Activated CD8-positive, alpha-beta memory T cell treated with anti-CD3 and anti-CD28 coated beads, Interleukin-2, amount 10 ng/mL, durations not matched to agents 7 days and 5 days (primary cell): ENCODE results near the gene EFNA2. TPM values are rescaled to one million over a fixed set of nuclear protein-coding genes. Genes with fewer than 3 reads are reported as not detected.

Experiments used
- ATAC-seq: fragments of 150-1000 bp; cut with Tn5 transposase; one replicate; pipeline ENCODE4 v1.10.0; 2021; ENCODE audit warnings: moderate library complexity
- CTCF ChIA-PET: fragments of 350-600 bp; sonication (Branson Sonifier 250); formaldehyde crosslinking; loops from one replicate; lab custom pipeline; 2021; ENCODE audit warnings: antibody characterized with exemption; lab: Charles Lee
- DNase-seq: peaks from one replicate; pipeline ENCODE4 v3.0.0-alpha.2; 2020
- H3K27ac Mint-ChIP-seq: one replicate; pipeline ENCODE4 v1.8.0; 2021; ENCODE audit warnings: mild to moderate bottlenecking, mixed read lengths
- H3K27me3 Mint-ChIP-seq: one replicate; pipeline ENCODE4 v1.8.0; 2021; ENCODE audit warnings: mixed read lengths
- H3K36me3 Mint-ChIP-seq: one replicate; pipeline ENCODE4 v1.8.0; 2021; ENCODE audit warnings: mild to moderate bottlenecking, mixed read lengths
- H3K4me1 Mint-ChIP-seq: one replicate; pipeline ENCODE4 v1.8.0; 2021; ENCODE audit warnings: mixed read lengths
- H3K4me3 Mint-ChIP-seq: one replicate; pipeline ENCODE4 v1.8.0; 2021; ENCODE audit warnings: mild to moderate bottlenecking, moderate library complexity, mixed read lengths
- H3K9me3 Mint-ChIP-seq: one replicate; pipeline ENCODE4 v1.8.0; 2022; ENCODE audit warnings: low read depth, mixed read lengths
- total RNA-seq, 2 experiments: library from RNA; stranded (reverse); gene quantifications; one replicate each; pipeline ENCODE4 v1.2.3, GENCODE V29; 2021

Gene EFNA2
- total RNA-seq, 2 experiments from 2014 or later = not detected

GRCh38 chr19:1280636-1281568 is 4.8 kb upstream of the EFNA2 start:
- CTCF ChIA-PET = interaction anchor here (1.4 to 5.1 kb wide), 6 partner anchors 12 to 159 kb away, joined by 6 to 40 read pairs (median 10); partner anchors contain the start of gene CIRBP
- no peak for DNase-seq

GRCh38 chr19:1281569-1282287 is 3.9 kb upstream of the EFNA2 start:
- Mint-ChIP-seq H3K27me3 (peaks cover 20% of the 10 kb centered on the region), H3K4me3 (no peak overlapping the region), H3K4me1 (peaks cover 17% of the 10 kb centered on the region), H3K27ac (no peak overlapping the region), H3K36me3 (peaks cover 3% of the 10 kb centered on the region), H3K9me3 (no peaks in the 10 kb centered on the region)
- CTCF ChIA-PET = interaction anchor here (5.1 kb wide), 1 partner anchor 91 kb away, joined by 40 read pairs; no protein-coding TSS in a partner anchor
- ATAC-seq (no peak), DNase-seq (no peak)

More at GRCh38 chr19:1280636-1281568, 4.8 kb upstream of the EFNA2 start:
- peaks cover 16% of the 10 kb centered on the region for H3K27me3 Mint-ChIP-seq
- no peak for ATAC-seq
- peaks cover 5% of the 10 kb centered on the region for H3K36me3 Mint-ChIP-seq
- no peak overlapping the region for H3K4me3 Mint-ChIP-seq
- H3K9me3 Mint-ChIP-seq = no peaks in the 10 kb centered on the region
- no peak overlapping the region for H3K27ac Mint-ChIP-seq
- peaks cover 19% of the 10 kb centered on the region for H3K4me1 Mint-ChIP-seq

- Mint-ChIP-seq H3K27ac (no peak overlapping the region), H3K4me3 (no peak overlapping the region), H3K27me3 (peaks cover 21% of the 10 kb centered on the region), H3K36me3 (peaks cover 3% of the 10 kb centered on the region), H3K4me1 (peaks cover 12% of the 10 kb centered on the region), H3K9me3 (no peaks in the 10 kb centered on the region)
- CTCF ChIA-PET = interaction anchor here (2.7 kb wide), 1 partner anchor 38 kb away, joined by 10 read pairs; no protein-coding TSS in a partner anchor
- no peak for DNase-seq
- no peak for ATAC-seq
These were observed 3.0 kb upstream of the EFNA2 start for GRCh38 chr19:1282588-1283206.

- CTCF ChIA-PET = interaction anchor here (1.4 to 2.7 kb wide), 2 partner anchors 39 to 114 kb away, joined by 3 to 10 read pairs; no protein-coding TSS in a partner anchor
- ATAC-seq (no peak), DNase-seq (no peak)
- peaks cover 26% of the 10 kb centered on the region for H3K27me3 Mint-ChIP-seq
- no peaks in the 10 kb centered on the region for H3K9me3 Mint-ChIP-seq
- H3K4me1 Mint-ChIP-seq = peaks cover 7% of the 10 kb centered on the region
- no peak overlapping the region for H3K27ac Mint-ChIP-seq
- H3K36me3 Mint-ChIP-seq = peaks cover 3% of the 10 kb centered on the region
- no peak overlapping the region for H3K4me3 Mint-ChIP-seq
These were observed 2.3 kb upstream of the EFNA2 start for GRCh38 chr19:1283207-1283916.

GRCh38 chr19:1283917-1284292 is 1.8 kb upstream of the EFNA2 start:
- DNase-seq = no peak
- CTCF ChIA-PET = interaction anchor here (1.4 to 2.7 kb wide), 2 partner anchors 40 to 114 kb away, joined by 3 to 10 read pairs; no protein-coding TSS in a partner anchor
- no peak overlapping the region for H3K4me3 Mint-ChIP-seq
- no peak overlapping the region for H3K27ac Mint-ChIP-seq
- no peak for ATAC-seq
- H3K9me3 Mint-ChIP-seq = no peaks in the 10 kb centered on the region
- peaks cover 3% of the 10 kb centered on the region for H3K36me3 Mint-ChIP-seq
- H3K4me1 Mint-ChIP-seq = peaks cover 7% of the 10 kb centered on the region
- peaks cover 26% of the 10 kb centered on the region for H3K27me3 Mint-ChIP-seq

- no peak for DNase-seq
- CTCF ChIA-PET = interaction anchor here (1.4 to 2.7 kb wide), 2 partner anchors 40 to 113 kb away, joined by 3 to 10 read pairs; no protein-coding TSS in a partner anchor
- Mint-ChIP-seq H3K36me3 (peaks cover 3% of the 10 kb centered on the region), H3K4me1 (peaks cover 7% of the 10 kb centered on the region), H3K4me3 (no peak overlapping the region), H3K9me3 (no peaks in the 10 kb centered on the region), H3K27me3 (peaks cover 30% of the 10 kb centered on the region), H3K27ac (no peak overlapping the region)
- ATAC-seq = no peak
These were observed 1.2 kb upstream of the EFNA2 start for GRCh38 chr19:1284293-1284978.

GRCh38 chr19:1284979-1285736 is 515 bp upstream of the EFNA2 start:
- Mint-ChIP-seq H3K9me3 (no peaks in the 10 kb centered on the region), H3K4me3 (no peak overlapping the region), H3K36me3 (no peaks in the 10 kb centered on the region)

GRCh38 chr19:1286487-1287353 is 1.0 kb downstream of the EFNA2 start:
- no peak for DNase-seq
- no peak overlapping the region for H3K27ac Mint-ChIP-seq

More at GRCh38 chr19:1284979-1285736, 515 bp upstream of the EFNA2 start:
- Mint-ChIP-seq H3K27ac (no peak overlapping the region), H3K4me1 (peaks cover 1% of the 10 kb centered on the region), H3K27me3 (peaks cover 30% of the 10 kb centered on the region)
- DNase-seq = no peak
- no peak for ATAC-seq
- CTCF ChIA-PET = interaction anchor here (1.4 to 2.7 kb wide), 2 partner anchors 41 to 112 kb away, joined by 3 to 10 read pairs; no protein-coding TSS in a partner anchor

GRCh38 chr19:1287354-1288225 is 1.9 kb downstream of the EFNA2 start:
- ATAC-seq = no peak
- no peak overlapping the region for H3K27ac Mint-ChIP-seq
- H3K4me1 Mint-ChIP-seq = peaks cover 1% of the 10 kb centered on the region
- CTCF ChIA-PET = no interaction called here
- no peak for DNase-seq
- no peaks in the 10 kb centered on the region for H3K36me3 Mint-ChIP-seq
- no peak overlapping the region for H3K4me3 Mint-ChIP-seq
- no peaks in the 10 kb centered on the region for H3K9me3 Mint-ChIP-seq
- peaks cover 32% of the 10 kb centered on the region for H3K27me3 Mint-ChIP-seq

More at GRCh38 chr19:1286487-1287353, 1.0 kb downstream of the EFNA2 start:
- Mint-ChIP-seq H3K9me3 (no peaks in the 10 kb centered on the region), H3K27me3 (peaks cover 30% of the 10 kb centered on the region), H3K4me1 (peaks cover 1% of the 10 kb centered on the region), H3K4me3 (no peak overlapping the region), H3K36me3 (no peaks in the 10 kb centered on the region)
- no peak for ATAC-seq
- CTCF ChIA-PET = no interaction called here

GRCh38 chr19:1288226-1288612 is 2.5 kb downstream of the EFNA2 start:
- H3K4me3 Mint-ChIP-seq = no peak overlapping the region
- H3K9me3 Mint-ChIP-seq = no peaks in the 10 kb centered on the region
- DNase-seq (no peak), ATAC-seq (no peak)
- no peaks in the 10 kb centered on the region for H3K36me3 Mint-ChIP-seq
- CTCF ChIA-PET = no interaction called here
- no peak overlapping the region for H3K27ac Mint-ChIP-seq
- H3K4me1 Mint-ChIP-seq = peaks cover 1% of the 10 kb centered on the region
- H3K27me3 Mint-ChIP-seq = peaks cover 32% of the 10 kb centered on the region
